HG02798 (cell line): ENCODE data around the gene CENPO.
"Not testable (repeated sequence)": the region's sequence is repeated elsewhere in the genome, so short reads cannot be mapped to it uniquely, and the experiment has no call there.

Experiments
- ATAC-seq: cut with Tn5 transposase; IDR thresholded peaks from one replicate; pipeline ENCODE4 v1.9.1; 2021; ENCODE audit warnings: mild to moderate bottlenecking; ENCODE audit not compliant: unreplicated experiment, poor library complexity

CENPO gene

DNA sequence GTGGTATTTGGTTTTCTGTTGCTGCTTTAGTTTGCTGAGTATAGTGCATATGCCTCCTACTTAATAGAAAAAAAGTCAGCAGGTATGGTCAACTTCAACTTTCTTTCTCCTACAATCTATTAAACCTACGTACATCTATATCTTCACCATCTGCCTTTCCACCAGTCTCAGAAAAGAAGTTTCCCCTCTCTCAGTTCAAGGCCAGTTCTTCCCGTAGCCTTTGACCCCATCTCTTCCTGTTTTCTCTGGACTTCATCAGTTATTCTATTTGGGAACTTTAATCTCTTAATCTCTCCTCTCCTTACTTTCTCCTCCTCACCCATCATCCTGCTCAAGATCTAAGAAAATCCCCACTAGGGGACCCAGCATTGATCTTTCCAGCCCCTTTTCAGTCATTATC, 5.7 kb upstream of the CENPO start:
- no peak for ATAC-seq

GRCh38 chr2:24788816-24789215, 4.4 kb upstream of the CENPO start:
- no peak for ATAC-seq

DNA sequence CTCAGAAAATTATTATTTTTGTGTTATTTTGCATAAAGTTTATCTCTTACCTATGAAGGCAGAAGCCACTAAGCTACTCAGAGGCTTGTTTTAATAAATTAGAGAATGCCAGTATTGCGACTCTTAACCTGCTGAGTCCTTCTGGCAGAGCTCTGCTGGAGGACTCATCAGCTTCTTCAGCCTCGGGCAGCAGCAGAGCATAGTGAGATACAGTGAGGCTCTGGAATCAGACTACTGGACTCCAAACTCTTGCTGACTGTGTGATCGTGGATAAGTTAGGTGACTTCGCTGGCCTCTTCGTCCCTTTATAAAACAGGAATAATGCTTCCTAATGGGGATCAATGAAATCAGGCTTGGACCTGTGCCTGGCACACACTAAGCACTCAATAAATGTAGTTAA, 1.8 kb upstream of the CENPO start:
- ATAC-seq = no peak

GRCh38 chr2:24792542-24792873, 717 bp upstream of the CENPO start:
- no peak for ATAC-seq

DNA sequence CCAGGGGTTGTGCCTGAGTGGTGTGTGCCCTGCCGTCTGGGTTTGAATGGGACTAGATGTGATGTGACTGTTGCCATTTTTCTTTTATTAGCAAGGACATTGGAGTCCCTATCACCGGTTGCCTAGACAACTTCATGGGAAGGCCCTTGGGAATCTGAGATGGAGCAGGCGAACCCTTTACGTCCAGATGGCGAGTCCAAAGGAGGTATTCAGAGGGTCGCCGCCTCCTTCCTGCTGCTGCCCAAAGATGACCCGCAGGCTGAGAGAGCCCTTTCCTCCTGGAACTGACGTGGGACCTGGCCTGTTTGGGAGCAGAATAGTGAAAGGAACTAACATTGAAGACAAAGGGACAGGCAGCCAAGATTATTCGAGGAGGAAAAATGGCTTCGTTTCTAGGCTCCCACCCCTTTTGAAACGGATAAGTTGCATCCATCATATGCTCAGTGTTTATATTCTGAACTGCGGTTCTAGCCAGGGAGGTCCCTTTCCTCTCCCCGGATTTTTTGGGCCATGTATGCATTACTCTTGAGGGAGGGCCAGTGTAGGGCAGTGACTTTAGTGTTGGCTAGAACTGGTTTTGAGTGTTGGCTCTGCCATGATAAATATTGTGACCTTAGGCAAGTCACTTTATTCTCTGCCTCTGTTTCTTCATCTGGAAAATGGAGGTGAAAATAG, 673 bp downstream of the CENPO start:
- no peak for ATAC-seq

DNA sequence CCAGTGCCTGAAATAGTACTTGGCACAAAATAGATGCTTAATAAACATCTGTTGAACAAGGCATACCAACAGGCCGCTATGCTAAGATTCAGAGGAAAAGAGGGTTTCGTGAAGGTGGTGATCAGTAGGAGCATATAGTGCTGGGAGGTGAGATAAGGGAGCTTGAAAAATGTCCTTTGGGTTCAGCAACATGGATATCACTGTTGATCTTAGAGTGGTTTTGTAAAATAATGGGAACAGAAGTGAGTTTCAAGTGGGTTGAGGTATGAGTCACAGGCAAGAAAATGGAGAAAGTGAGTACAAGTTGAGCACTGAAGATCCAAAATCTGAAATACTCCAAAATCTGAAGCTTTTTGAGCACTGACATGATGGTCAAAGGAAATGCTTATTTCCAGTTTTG, 4.4 kb downstream of the CENPO start:
- ATAC-seq = no peak

DNA sequence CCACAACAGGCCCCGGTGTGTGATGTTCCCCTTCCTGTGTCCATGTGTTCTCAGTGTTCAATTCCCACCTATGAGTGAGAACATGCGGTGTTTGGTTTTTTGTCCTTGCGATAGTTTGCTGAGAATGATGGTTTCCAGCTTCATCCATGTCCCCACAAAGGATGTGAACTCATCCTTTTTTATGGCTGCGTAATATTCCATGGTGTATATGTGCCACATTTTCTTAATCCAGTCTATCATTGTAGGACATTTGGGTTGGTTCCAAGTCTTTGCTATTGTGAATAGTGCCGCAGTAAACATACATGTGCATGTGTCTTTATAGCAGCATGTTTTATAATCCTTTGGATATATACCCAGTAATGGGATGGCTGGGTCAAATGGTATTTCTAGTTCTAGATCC, 7.3 kb downstream of the CENPO start:
- ATAC-seq = not testable (repeated sequence)

- not testable (repeated sequence) for ATAC-seq
Measured at GRCh38 chr2:24805811-24806660, 12.8 kb downstream of the CENPO start.

GRCh38 chr2:24806661-24807036, 13.4 kb downstream of the CENPO start:
- no peak for ATAC-seq

- no peak for ATAC-seq
Measured at GRCh38 chr2:24809316-24810007, 16.2 kb downstream of the CENPO start.

GRCh38 chr2:24813691-24814137, 20.5 kb downstream of the CENPO start:
- no peak for ATAC-seq

DNA sequence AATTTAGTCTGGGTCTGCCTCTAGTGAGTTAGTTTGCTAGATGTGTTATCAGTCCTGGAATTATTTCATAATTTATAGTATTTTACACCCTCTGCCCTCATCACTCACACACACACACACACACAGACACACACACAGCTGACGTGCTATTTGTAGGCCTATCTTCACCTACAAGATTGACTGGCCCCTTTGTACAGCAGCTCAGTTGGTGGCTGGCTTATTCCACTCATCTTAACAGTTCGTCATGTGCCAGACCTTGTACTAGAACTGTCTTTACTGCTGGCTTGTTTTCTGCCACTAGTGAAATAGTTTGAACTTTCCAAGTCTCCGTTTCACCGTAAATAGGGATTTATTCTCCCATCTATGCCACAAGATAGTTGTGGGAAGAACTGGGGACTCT, 21.3 kb downstream of the CENPO start:
- no peak for ATAC-seq

- no peak for ATAC-seq
Measured at GRCh38 chr2:24815171-24815570, 21.9 kb downstream of the CENPO start.

GRCh38 chr2:24816404-24816803, 23.2 kb downstream of the CENPO start:
- no peak for ATAC-seq

GRCh38 chr2:24816884-24817283, 23.7 kb downstream of the CENPO start:
- ATAC-seq = no peak

- no peak for ATAC-seq
Measured at GRCh38 chr2:24818721-24819167, 25.5 kb downstream of the CENPO start.

GRCh38 chr2:24819442-24820174, 26.4 kb downstream of the CENPO start:
- ATAC-seq = no peak

GRCh38 chr2:24820175-24820513, 26.9 kb downstream of the CENPO start:
- ATAC-seq = no peak

DNA sequence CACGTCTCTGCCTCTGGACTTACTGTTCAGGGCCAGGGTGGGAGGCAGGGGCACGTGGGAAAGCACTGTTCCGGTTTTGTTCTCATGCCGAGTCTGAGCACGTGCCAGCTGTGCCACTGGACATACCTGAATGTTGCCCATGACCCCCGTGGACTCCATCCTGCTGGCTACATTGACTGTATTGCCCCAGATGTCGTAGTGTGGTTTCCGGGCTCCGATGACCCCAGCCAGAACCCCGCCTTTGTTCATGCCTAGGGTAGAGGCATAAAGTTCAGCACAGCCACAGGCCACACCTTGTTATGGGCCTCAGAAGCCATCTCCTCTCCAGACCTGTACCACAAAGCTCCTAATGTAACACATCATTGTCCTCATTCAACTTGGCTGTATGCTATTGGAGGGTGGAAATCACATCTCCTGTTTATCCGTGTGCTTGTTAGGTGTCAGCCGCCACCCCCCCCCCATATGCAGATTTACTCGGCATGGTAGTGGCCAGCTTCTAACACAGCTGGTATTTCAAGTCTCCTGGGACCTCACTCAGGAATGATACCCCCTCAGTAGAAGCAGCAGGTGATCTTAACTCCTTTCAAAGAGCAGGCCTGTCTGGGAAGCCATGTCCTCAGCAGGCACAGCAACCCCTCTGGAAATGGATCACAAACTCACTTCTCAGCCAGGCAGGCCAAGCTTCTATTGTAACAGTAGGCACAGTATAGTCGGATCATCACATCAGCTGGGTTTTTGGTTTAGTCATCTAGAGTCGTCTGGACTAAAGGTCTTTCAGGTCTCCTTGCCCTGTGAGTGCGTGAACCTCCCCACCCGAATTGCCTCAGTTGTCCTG, 27.6 kb downstream of the CENPO start:
- ATAC-seq = no peak

GRCh38 chr2:24821433-24821891, 28.2 kb downstream of the CENPO start:
- no peak for ATAC-seq
